ENCODE measurements around the gene C19orf25.
"Not testable (repeated sequence)": the region's sequence is repeated elsewhere in the genome, so short reads cannot be mapped to it uniquely, and the experiment has no call there.

The C19orf25 gene

DNA sequence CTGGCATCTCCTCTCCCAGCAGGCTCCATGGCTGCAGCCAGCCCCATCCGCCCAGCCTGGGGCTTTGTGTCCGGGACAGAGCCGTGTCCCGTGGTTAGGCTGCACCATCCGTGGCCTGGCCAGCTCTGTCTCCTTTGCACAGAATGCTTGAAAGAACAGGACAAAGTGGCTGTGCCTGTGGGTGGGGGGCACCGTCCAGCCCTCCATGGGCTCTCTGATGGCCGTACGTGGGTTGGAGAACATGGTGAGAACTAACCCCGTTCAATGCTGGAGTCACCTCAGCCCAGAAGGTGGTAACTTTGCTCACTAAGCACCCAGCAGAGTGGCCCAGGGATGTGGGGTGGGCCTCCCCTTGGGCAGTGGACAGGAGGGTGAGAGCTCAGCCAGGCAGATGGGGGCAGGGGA, 38.0 kb downstream of the C19orf25 start:
- CTCF ChIA-PET: interaction anchor here (0.7 to 6.4 kb wide), 3 partner anchors 9 to 15 kb away, joined by 3 to 49 read pairs (median 3); no protein-coding TSS in a partner anchor
- H3K4me3 ChIP-seq (ENCODE audit: control insufficient read depth in 1 of 7, extremely low read depth in 1 of 7, insufficient read depth in 4 of 7, low read depth in 2 of 7, low read length in 6 of 7): no peak overlapping the region
- no peak overlapping the region for H3K27ac ChIP-seq (ENCODE audit: insufficient read depth in 1 of 2, low read depth in 1 of 2, low read length in 2 of 2, poor library complexity in 1 of 2, severe bottlenecking in 2 of 2)
- peaks cover 0 to 34% (median 28%) of the 10 kb centered on the region in 4 experiments for H3K4me1 ChIP-seq (ENCODE audit: control extremely low read depth in 1 of 4, control insufficient read depth in 4 of 4, insufficient read depth in 4 of 4, low read length in 3 of 4)
- POLR2A ChIA-PET: interaction anchor here (0.6 kb wide), 1 partner anchor 53 kb away, joined by 3 read pairs; no protein-coding TSS in a partner anchor
- no peaks in the 10 kb centered on the region for H3K9me3 ChIP-seq (ENCODE audit: control extremely low read depth in 1 of 5, control insufficient read depth in 4 of 5, insufficient read depth in 2 of 5, low read depth in 1 of 5, low read length in 4 of 5)
- peaks cover 9 to 37% (median 20%) of the 10 kb centered on the region in 4 experiments for H3K36me3 ChIP-seq (ENCODE audit: control insufficient read depth in 4 of 4, insufficient read depth in 4 of 4, low read length in 3 of 4)
- peaks cover 0 to 6% (median 0%) of the 10 kb centered on the region in 5 experiments for H3K27me3 ChIP-seq (replicated peaks in 2 of 5; ENCODE audit: control insufficient read depth in 4 of 5, insufficient read depth in 5 of 5, low read length in 4 of 5)
- DNase-seq: no peak
- 95% methylated on average over 8 of the region's 9 CpGs for whole genome bisulfite sequencing (ENCODE audit: insufficient coverage)

- POLR2A ChIA-PET: no interaction called here
- 97% methylated on average over 14 of the region's 15 CpGs for WGBS (ENCODE audit: insufficient coverage)
- peaks cover 0 to 33% (median 26%) of the 10 kb centered on the region in 4 experiments for H3K4me1 ChIP-seq (ENCODE audit: control extremely low read depth in 1 of 4, control insufficient read depth in 4 of 4, insufficient read depth in 4 of 4, low read length in 3 of 4)
- CTCF ChIA-PET: interaction anchor here (1.0 to 6.4 kb wide), 2 partner anchors 8 to 15 kb away, joined by 3 to 49 read pairs; no protein-coding TSS in a partner anchor
- no peak overlapping the region for H3K4me3 ChIP-seq (ENCODE audit: control insufficient read depth in 1 of 7, extremely low read depth in 1 of 7, insufficient read depth in 4 of 7, low read depth in 2 of 7, low read length in 6 of 7)
- H3K36me3 ChIP-seq (ENCODE audit: control insufficient read depth in 4 of 4, insufficient read depth in 4 of 4, low read length in 3 of 4): peaks cover 9 to 42% (median 24%) of the 10 kb centered on the region in 4 experiments
- H3K9me3 ChIP-seq (ENCODE audit: control extremely low read depth in 1 of 5, control insufficient read depth in 4 of 5, insufficient read depth in 2 of 5, low read depth in 1 of 5, low read length in 4 of 5): no peaks in the 10 kb centered on the region
- DNase-seq: no peak
- peaks cover 0 to 2% (median 0%) of the 10 kb centered on the region in 5 experiments for H3K27me3 ChIP-seq (replicated peaks in 2 of 5; ENCODE audit: control insufficient read depth in 4 of 5, insufficient read depth in 5 of 5, low read length in 4 of 5)
- peak overlapping the region in 1 of 2 experiments; percentile 14 for H3K27ac ChIP-seq (ENCODE audit: insufficient read depth in 1 of 2, low read depth in 1 of 2, low read length in 2 of 2, poor library complexity in 1 of 2, severe bottlenecking in 2 of 2)
These were observed 38.6 kb downstream of the C19orf25 start for GRCh38 chr19:1440418-1440801.

- 92% methylated on average over 46 of the region's 57 CpGs for WGBS (ENCODE audit: insufficient coverage)
- H3K27me3 ChIP-seq (replicated peaks in 2 of 5; ENCODE audit: control insufficient read depth in 4 of 5, insufficient read depth in 5 of 5, low read length in 4 of 5); DNase-seq; H3K9me3 ChIP-seq (ENCODE audit: control extremely low read depth in 1 of 5, control insufficient read depth in 4 of 5, insufficient read depth in 2 of 5, low read depth in 1 of 5, low read length in 4 of 5): not testable (repeated sequence)
- peak overlapping the region in 1 of 2 experiments; percentile 96 for H3K27ac ChIP-seq (ENCODE audit: insufficient read depth in 1 of 2, low read depth in 1 of 2, low read length in 2 of 2, poor library complexity in 1 of 2, severe bottlenecking in 2 of 2)
- CTCF ChIA-PET: interaction anchor here (6.4 kb wide), 1 partner anchor 16 kb away, joined by 49 read pairs; no protein-coding TSS in a partner anchor
- H3K36me3 ChIP-seq (ENCODE audit: control insufficient read depth in 4 of 4, insufficient read depth in 4 of 4, low read length in 3 of 4): peaks cover 9 to 47% (median 28%) of the 10 kb centered on the region in 4 experiments
- peaks cover 0 to 27% (median 20%) of the 10 kb centered on the region in 4 experiments for H3K4me1 ChIP-seq (ENCODE audit: control extremely low read depth in 1 of 4, control insufficient read depth in 4 of 4, insufficient read depth in 4 of 4, low read length in 3 of 4)
- H3K4me3 ChIP-seq (ENCODE audit: control insufficient read depth in 1 of 7, extremely low read depth in 1 of 7, insufficient read depth in 4 of 7, low read depth in 2 of 7, low read length in 6 of 7): peak overlapping the region in 6 of 7 experiments; percentile 79 to 98 (median 86)
- POLR2A ChIA-PET: interaction anchor here (0.8 kb wide), 1 partner anchor 30 kb away, joined by 3 read pairs; no protein-coding TSS in a partner anchor
These were observed 39.2 kb downstream of the C19orf25 start for GRCh38 chr19:1439525-1440417.

- WGBS (ENCODE audit: insufficient coverage): 2% methylated on average over 19 of the region's 26 CpGs
- Histone ChIP-seq H3K27me3 (replicated peaks in 2 of 5; ENCODE audit: control insufficient read depth in 4 of 5, insufficient read depth in 5 of 5, low read length in 4 of 5) (no peaks in the 10 kb centered on the region), H3K4me1 (ENCODE audit: control extremely low read depth in 1 of 4, control insufficient read depth in 4 of 4, insufficient read depth in 4 of 4, low read length in 3 of 4) (peaks cover 0 to 22% (median 16%) of the 10 kb centered on the region in 4 experiments), H3K9me3 (ENCODE audit: control extremely low read depth in 1 of 5, control insufficient read depth in 4 of 5, insufficient read depth in 2 of 5, low read depth in 1 of 5, low read length in 4 of 5) (no peaks in the 10 kb centered on the region), H3K27ac (ENCODE audit: insufficient read depth in 1 of 2, low read depth in 1 of 2, low read length in 2 of 2, poor library complexity in 1 of 2, severe bottlenecking in 2 of 2) (peak overlapping the region; percentile 92 to 96), H3K4me3 (ENCODE audit: control insufficient read depth in 1 of 7, extremely low read depth in 1 of 7, insufficient read depth in 4 of 7, low read depth in 2 of 7, low read length in 6 of 7) (peak overlapping the region; percentile 79 to 98 (median 87)), H3K36me3 (ENCODE audit: control insufficient read depth in 4 of 4, insufficient read depth in 4 of 4, low read length in 3 of 4) (peaks cover 9 to 54% (median 33%) of the 10 kb centered on the region in 4 experiments)
- ChIA-PET CTCF (no interaction called here), POLR2A (interaction anchor here (0.8 kb wide), 1 partner anchor 30 kb away, joined by 3 read pairs; no protein-coding TSS in a partner anchor)
- DNase-seq: peak in 1 of 3 donors; percentile 28
These were observed 40.1 kb downstream of the C19orf25 start for GRCh38 chr19:1438933-1439354.

DNA sequence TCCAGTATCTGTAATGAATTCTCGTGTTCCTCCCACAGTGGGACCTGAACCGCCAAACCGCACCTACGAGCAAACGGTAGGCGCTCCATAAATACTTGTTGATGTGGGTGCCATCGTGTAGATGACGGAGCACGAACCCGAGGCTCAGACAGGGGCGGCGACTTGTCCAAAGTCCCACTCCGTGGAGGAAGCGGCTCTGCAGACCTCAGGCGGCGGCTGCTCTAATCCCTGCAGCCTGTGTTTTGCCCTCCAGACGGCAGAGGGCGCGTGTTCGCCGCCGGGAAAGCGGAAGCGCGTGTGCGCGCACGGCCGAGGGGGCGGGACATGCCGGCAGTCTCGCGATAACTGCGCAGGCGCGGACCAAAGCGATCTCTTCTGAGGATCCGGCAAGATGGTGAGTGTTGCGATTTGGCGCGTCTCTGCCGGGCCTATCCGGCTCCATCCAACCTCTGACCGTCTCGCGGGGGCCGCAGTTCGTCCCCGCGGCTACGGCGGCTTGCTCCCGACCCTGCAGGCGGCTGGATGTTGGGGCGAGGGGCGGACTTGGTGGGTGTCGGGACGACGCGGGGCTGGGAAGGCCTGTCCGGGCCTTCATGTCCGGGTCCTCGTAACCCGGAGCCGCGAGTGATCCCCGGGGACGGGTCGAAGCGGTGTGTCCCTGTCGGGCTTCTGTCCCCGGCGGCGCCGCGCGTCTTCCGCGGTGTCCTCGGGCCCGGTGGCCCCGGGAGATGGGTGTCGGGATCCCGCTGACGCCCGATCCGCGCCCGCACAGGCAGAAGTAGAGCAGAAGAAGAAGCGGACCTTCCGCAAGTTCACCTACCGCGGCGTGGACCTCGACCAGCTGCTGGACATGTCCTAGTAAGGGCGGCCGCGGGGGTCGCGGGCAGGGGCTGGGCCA, 40.7 kb downstream of the C19orf25 start, which contains the start of gene RPS15:
RPS15 (plus strand) TSS at position 362 of the 898 bp plus-strand sequence; CDS start at position 392, 30 bp downstream.
- peaks cover 0 to 20% (median 15%) of the 10 kb centered on the region in 4 experiments for H3K4me1 ChIP-seq (ENCODE audit: control extremely low read depth in 1 of 4, control insufficient read depth in 4 of 4, insufficient read depth in 4 of 4, low read length in 3 of 4)

GRCh38 chr19:1437609-1438008, 41.4 kb downstream of the C19orf25 start:
- POLR2A ChIA-PET: interaction anchor here (1.1 kb wide), 1 partner anchor 24 kb away, joined by 4 read pairs; no protein-coding TSS in a partner anchor
- peaks cover 0 to 20% (median 15%) of the 10 kb centered on the region in 4 experiments for H3K4me1 ChIP-seq (ENCODE audit: control extremely low read depth in 1 of 4, control insufficient read depth in 4 of 4, insufficient read depth in 4 of 4, low read length in 3 of 4)
- H3K27ac ChIP-seq (ENCODE audit: insufficient read depth in 1 of 2, low read depth in 1 of 2, low read length in 2 of 2, poor library complexity in 1 of 2, severe bottlenecking in 2 of 2): no peak overlapping the region
- H3K27me3 ChIP-seq (replicated peaks in 2 of 5; ENCODE audit: control insufficient read depth in 4 of 5, insufficient read depth in 5 of 5, low read length in 4 of 5): no peaks in the 10 kb centered on the region
- no peak overlapping the region for H3K4me3 ChIP-seq (ENCODE audit: control insufficient read depth in 1 of 7, extremely low read depth in 1 of 7, insufficient read depth in 4 of 7, low read depth in 2 of 7, low read length in 6 of 7)
- H3K36me3 ChIP-seq (ENCODE audit: control insufficient read depth in 4 of 4, insufficient read depth in 4 of 4, low read length in 3 of 4): peaks cover 10 to 64% (median 47%) of the 10 kb centered on the region in 4 experiments
- no peak for DNase-seq
- H3K9me3 ChIP-seq (ENCODE audit: control extremely low read depth in 1 of 5, control insufficient read depth in 4 of 5, insufficient read depth in 2 of 5, low read depth in 1 of 5, low read length in 4 of 5): no peaks in the 10 kb centered on the region
- CTCF ChIA-PET: interaction anchor here (1.4 kb wide), 2 partner anchors 10 to 15 kb away, joined by 4 to 9 read pairs; no protein-coding TSS in a partner anchor
- 80% methylated on average over 2 of the region's 8 CpGs for WGBS (ENCODE audit: insufficient coverage)

More for the DNA sequence above, 40.7 kb downstream of the C19orf25 start, which contains the start of gene RPS15:
- Histone ChIP-seq H3K4me3 (ENCODE audit: control insufficient read depth in 1 of 7, extremely low read depth in 1 of 7, insufficient read depth in 4 of 7, low read depth in 2 of 7, low read length in 6 of 7) (peak within 1 kb of the TSS; percentile 79 to 98 (median 87)), H3K9me3 (ENCODE audit: control extremely low read depth in 1 of 5, control insufficient read depth in 4 of 5, insufficient read depth in 2 of 5, low read depth in 1 of 5, low read length in 4 of 5) (no peaks in the 10 kb centered on the region), H3K27ac (ENCODE audit: insufficient read depth in 1 of 2, low read depth in 1 of 2, low read length in 2 of 2, poor library complexity in 1 of 2, severe bottlenecking in 2 of 2) (peak within 1 kb of the TSS; percentile 92 to 96), H3K27me3 (replicated peaks in 2 of 5; ENCODE audit: control insufficient read depth in 4 of 5, insufficient read depth in 5 of 5, low read length in 4 of 5) (no peaks in the 10 kb centered on the region), H3K36me3 (ENCODE audit: control insufficient read depth in 4 of 4, insufficient read depth in 4 of 4, low read length in 3 of 4) (peaks cover 10 to 60% (median 40%) of the 10 kb centered on the region in 4 experiments)
- ChIA-PET POLR2A (interaction anchor here (1.1 kb wide), 1 partner anchor 25 kb away, joined by 4 read pairs; no protein-coding TSS in a partner anchor), CTCF (interaction anchor here (1.4 kb wide), 2 partner anchors 11 to 14 kb away, joined by 4 to 9 read pairs; no protein-coding TSS in a partner anchor)
- WGBS (ENCODE audit: insufficient coverage): 2% methylated on average over 97 of the region's 100 CpGs
- DNase-seq: peak; percentile 95 to 98 (median 96)
